Stimulated activated naive B cell treated with anti-CD40 and anti-IgM and Interleukin-4, amounts not matched to agents 10 μg/mL and 1 μg/mL and 100 μg/mL, for 72 hours (primary cell): Measurements from ENCODE around the gene PAFAH2.

Experiments used
- ATAC-seq, 2 donors: fragments of 150-1000 bp; cut with Tn5 transposase; replicated peaks; 2 replicates each; pipeline ENCODE4 v1.10.0; 2021; ENCODE audit warnings: moderate library complexity in 1 of 2
- DNase-seq: peaks from one replicate; pipeline ENCODE4 v3.0.0; 2021
- H3K27ac Mint-ChIP-seq: one replicate; pipeline ENCODE4 v1.8.0; 2022; ENCODE audit warnings: mild to moderate bottlenecking, mixed read lengths
- H3K27me3 Mint-ChIP-seq, 2 donors: one replicate each; pipeline ENCODE4 v1.8.0; 2022; ENCODE audit warnings: mixed read lengths in 2 of 2
- H3K36me3 Mint-ChIP-seq, 2 donors: one replicate each; pipeline ENCODE4 v1.8.0; 2022; ENCODE audit warnings: mixed read lengths in 2 of 2, mild to moderate bottlenecking in 1 of 2
- H3K4me1 Mint-ChIP-seq, 2 donors: one replicate each; pipeline ENCODE4 v1.8.0; 2022; ENCODE audit warnings: mixed read lengths in 2 of 2, mild to moderate bottlenecking in 1 of 2
- H3K4me3 Mint-ChIP-seq, 2 donors: one replicate each; pipeline ENCODE4 v1.8.0; 2022; ENCODE audit warnings: mild to moderate bottlenecking in 2 of 2, mixed read lengths in 2 of 2, moderate library complexity in 1 of 2
- H3K9me3 Mint-ChIP-seq, 2 donors: one replicate each; pipeline ENCODE4 v1.8.0; 2022; ENCODE audit warnings: mixed read lengths in 2 of 2, mild to moderate bottlenecking in 1 of 2

PAFAH2 gene

DNA sequence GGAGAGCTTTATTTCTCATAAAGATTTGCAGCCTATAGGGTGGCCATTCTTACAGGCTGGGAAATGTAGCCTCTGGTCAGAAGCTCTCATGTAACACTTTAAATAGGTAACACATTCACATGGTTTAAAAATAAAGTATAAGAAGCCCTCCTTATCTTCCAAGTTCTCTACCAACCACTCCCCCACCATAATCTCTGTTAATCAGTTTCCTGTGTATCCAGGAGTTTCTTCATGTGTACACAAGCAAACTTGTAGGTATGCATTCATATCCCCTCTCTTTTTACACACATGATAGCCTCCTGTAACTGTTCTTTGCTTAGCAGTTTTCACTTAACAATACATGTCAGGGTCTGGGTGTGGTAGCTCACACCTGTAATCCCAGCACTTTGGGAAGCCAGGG, 86.7 kb downstream of the PAFAH2 start:
- no peak overlapping the region for H3K27ac Mint-ChIP-seq
- H3K9me3 Mint-ChIP-seq: peaks cover 0 to 3% of the 10 kb centered on the region in 2 donors
- H3K36me3 Mint-ChIP-seq: no peaks in the 10 kb centered on the region
- DNase-seq (no peak), ATAC-seq (no peak)
- no peaks in the 10 kb centered on the region for H3K27me3 Mint-ChIP-seq
- H3K4me3 Mint-ChIP-seq: no peak overlapping the region
- H3K4me1 Mint-ChIP-seq: peaks cover 13 to 27% of the 10 kb centered on the region in 2 donors
